Ovary (tissue), 9 donors: ENCODE results near the gene ZNF662. TPM values are rescaled to one million over a fixed set of nuclear protein-coding genes. Genes with fewer than 3 reads are reported as not detected.

ENCODE experiments used
- DNase-seq, 5 donors: peaks; one replicate each; pipeline ENCODE4 v3.0.0-alpha.2; 2019 to 2020
- H3K27ac ChIP-seq, 2 donors: fragments of 200-600 bp; one replicate each; pipeline versions ENCODE4 v1.5.1 to v1.8.0; 2019 to 2022
- H3K27me3 ChIP-seq: fragments of 200-600 bp; one replicate; pipeline ENCODE4 v1.8.0; 2022
- H3K36me3 ChIP-seq: fragments of 200-600 bp; sonication (generic); one replicate; pipeline ENCODE4 v1.5.1; 2019
- H3K4me1 ChIP-seq: one replicate; pipeline ENCODE4 v1.8.1; 2013; ENCODE audit warnings: mild to moderate bottlenecking, moderate library complexity; ENCODE audit not compliant: insufficient read depth
- H3K4me3 ChIP-seq: fragments of 200-600 bp; sonication (generic); one replicate; pipeline ENCODE4 v1.5.1; 2017
- H3K9me3 ChIP-seq, 2 donors: fragments of 200-600 bp in 1 of 2; sonication (generic) in 1 of 2; one replicate each; pipeline versions ENCODE4 v1.5.1 to v1.8.1; 2013 to 2019; ENCODE audit warnings: mild to moderate bottlenecking in 1 of 2, moderate library complexity in 1 of 2
- CTCF ChIP-seq, 3 donors: fragments of 450-650 bp in 2 of 3; fragments of 200-600 bp in 1 of 3; IDR thresholded peaks; one replicate each; pipeline versions ENCODE4 v1.5.1 to v1.8.0; 2016 to 2022; ENCODE audit warnings: antibody characterized with exemption in 3 of 3, mild to moderate bottlenecking in 1 of 3
- EP300 ChIP-seq: sonication (generic); formaldehyde crosslinking; IDR thresholded peaks from one replicate; pipeline ENCODE4 v1.6.1; 2017; ENCODE audit warnings: antibody characterized with exemption
- POLR2A ChIP-seq: fragments of 450-650 bp; IDR thresholded peaks from one replicate; pipeline ENCODE4 v1.6.1; 2017; ENCODE audit warnings: antibody characterized with exemption, mild to moderate bottlenecking, moderate library complexity
- WGBS, 3 donors: extraction: QIAGEN DNeasy Blood & Tissue Kit in 1 of 3; methylation state at CpG; one replicate each; pipeline versions ENCODE4 v1.1.5 to v1.1.7; 2013 to 2017; 5-methylcytosine and 5-hydroxymethylcytosine counted together
- intact Hi-C, 4 donors: fragments of 100-400 bp; cut with DNase I; formaldehyde crosslinking; loops; one replicate each; pipeline versions ENCODE4 v1.11.0 to v1.15.1; 2022 to 2023
- polyA plus RNA-seq, 2 donors: library from polyadenylated mRNA; stranded (reverse); fragments of 200-250 nt in 1 of 2; fragments of 350-450 nt in 1 of 2; fragmentation: Illumina TruSeq in 1 of 2; extraction: RNeasy Lipid Tissue Mini Kit (QIAGEN cat#74804) in 1 of 2; gene quantifications; one replicate each; pipeline ENCODE4 v1.2.3, GENCODE V29; 2013 to 2014
- total RNA-seq, 7 donors: library from RNA; depleted of rRNA in 2 of 7; stranded (reverse); fragments of >200 nt in 2 of 7; fragmentation: NEBNext Ultra II Directional in 3 of 7; extraction: Animal tissue kit (Norgen Biotek cat#: 25700) in 3 of 7; gene quantifications; one replicate each; pipeline versions ENCODE4 v1.1.0 to v1.2.4, GENCODE V29; 2016 to 2023
- donor health status: DM: no; HTN: no; CAD: no; lungs with moderate emphysema.
- donor health status: DM: no; HTN: no; CAD: no.
- donor health status: Bipolar disorder and iron deficiency.
- donor health status: DM: yes; HTN: yes; CAD: no.
- donor health status: DM: no; HTN: no; CAD: no.
- donor health status: DM: yes; HTN: yes; CAD: no.

Gene ZNF662
- total and polyA plus RNA-seq, 9 donors, result 8.1 to 29.8 (median 19.8) TPM

GRCh38 chr3:42914771-42915515 is 9.0 kb downstream of the ZNF662 start:
- 90 to 98% (median 96%) methylated on average over 8 of the region's 8 CpGs for WGBS, 3 donors
- H3K4me1 ChIP-seq, result no peaks in the 10 kb centered on the region
- peaks cover 7 to 47% of the 10 kb centered on the region in 2 donors for H3K9me3 ChIP-seq
- H3K4me3 ChIP-seq, result no peak overlapping the region
- TF ChIP-seq POLR2A (no peak), CTCF (IDR thresholded peaks at IDR 0.05) (no peak), EP300 (no peak)
- H3K27me3 ChIP-seq, result no peaks in the 10 kb centered on the region
- no peak for DNase-seq
- intact Hi-C loops, result no loop called here
- H3K36me3 ChIP-seq, result peaks cover 6% of the 10 kb centered on the region
- no peak overlapping the region for H3K27ac ChIP-seq

DNA sequence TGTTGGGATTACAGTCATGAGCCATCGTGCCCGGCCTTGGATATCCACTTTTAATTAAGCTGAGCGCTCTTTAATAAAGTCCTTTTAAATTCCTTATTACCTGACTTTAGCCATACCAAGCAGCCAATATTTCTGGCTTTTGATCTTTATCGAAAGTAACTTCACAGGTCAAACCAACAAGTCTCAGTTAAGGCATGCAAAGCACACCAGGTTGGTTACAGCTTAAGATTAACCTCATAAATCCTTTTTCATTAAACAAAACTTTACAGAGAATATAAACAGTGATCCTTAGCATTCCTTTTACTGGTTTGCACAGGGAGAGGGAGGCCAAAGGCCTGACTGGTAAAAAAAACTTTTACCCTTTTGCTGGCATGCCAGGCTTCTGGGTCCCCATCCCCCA is 17.7 kb downstream of the ZNF662 start:
- H3K4me3 ChIP-seq, result no peak overlapping the region
- no peaks in the 10 kb centered on the region for H3K4me1 ChIP-seq
- H3K27ac ChIP-seq, result no peak overlapping the region
- intact Hi-C loops, result no loop called here
- TF ChIP-seq EP300 (no peak), POLR2A (no peak), CTCF (IDR thresholded peaks at IDR 0.05) (no peak)
- no peak for DNase-seq
- WGBS, 3 donors, result 93 to 96% (median 95%) methylated on average over 4 of the region's 4 CpGs
- no peaks in the 10 kb centered on the region for H3K36me3 ChIP-seq
- H3K9me3 ChIP-seq, result no peaks in the 10 kb centered on the region
- no peaks in the 10 kb centered on the region for H3K27me3 ChIP-seq

DNA sequence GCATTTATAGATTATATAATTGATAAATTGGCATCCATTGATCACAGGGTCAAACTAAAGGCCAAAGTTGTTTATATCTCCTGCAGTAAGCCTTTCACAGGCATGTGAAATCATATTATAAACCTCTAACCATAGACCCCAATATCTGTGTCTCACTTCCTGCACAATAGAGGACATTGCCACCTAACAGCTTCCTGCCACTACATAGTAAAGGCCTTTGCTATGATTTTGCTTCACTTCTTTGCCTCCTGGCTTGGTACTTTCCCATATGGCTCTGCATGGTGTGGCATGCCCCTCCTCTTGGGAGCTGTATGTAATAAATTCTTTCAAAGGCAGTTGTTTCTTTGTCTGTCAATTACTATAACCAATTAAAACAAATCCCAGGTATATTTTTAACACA is 20.4 kb downstream of the ZNF662 start:
- no peak for TF ChIP-seq EP300
- TF ChIP-seq POLR2A, result no peak
- TF ChIP-seq CTCF (IDR thresholded peaks at IDR 0.05), result no peak
- DNase-seq, result no peak
- Histone ChIP-seq H3K4me3 (no peak overlapping the region), H3K9me3 (no peaks in the 10 kb centered on the region), H3K27me3 (no peaks in the 10 kb centered on the region), H3K27ac (no peak overlapping the region), H3K36me3 (no peaks in the 10 kb centered on the region), H3K4me1 (no peaks in the 10 kb centered on the region)
- intact Hi-C loops, result no loop called here

DNA sequence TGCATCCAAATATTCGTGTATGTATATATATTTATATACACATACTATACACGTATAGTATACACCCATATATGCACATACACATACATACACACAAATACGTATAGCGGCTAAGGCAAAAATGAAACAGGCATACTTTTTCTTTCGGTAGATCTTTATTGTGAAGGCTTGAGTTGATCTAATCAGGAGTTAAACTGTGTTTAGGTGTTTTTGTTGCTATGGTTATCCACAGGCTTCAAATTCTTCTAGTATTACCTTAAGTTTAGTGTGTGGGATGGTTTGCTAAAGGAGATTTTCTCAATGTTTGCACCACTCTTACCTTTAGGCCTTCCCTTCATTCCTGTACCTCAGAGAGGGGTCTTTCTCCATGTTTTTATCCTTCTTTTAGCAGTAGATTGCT is 28.2 kb downstream of the ZNF662 start:
- H3K9me3 ChIP-seq, result no peaks in the 10 kb centered on the region
- no peaks in the 10 kb centered on the region for H3K4me1 ChIP-seq
- H3K27me3 ChIP-seq, result no peaks in the 10 kb centered on the region
- 88 to 90% (median 89%) methylated on average over 5 of the region's 5 CpGs for WGBS, 3 donors
- H3K27ac ChIP-seq, result no peak overlapping the region
- no peak overlapping the region for H3K4me3 ChIP-seq
- DNase-seq, result no peak
- TF ChIP-seq EP300 (no peak), POLR2A (no peak), CTCF (IDR thresholded peaks at IDR 0.05) (no peak)
- intact Hi-C loops, result no loop called here
- no peaks in the 10 kb centered on the region for H3K36me3 ChIP-seq
